K562 (cell line): Measurements from ENCODE around the gene VWA2. TPM values are rescaled to one million over a fixed set of nuclear protein-coding genes. Genes with fewer than 3 reads are reported as not detected.

Experiments
- ATAC-seq: fragments of 200-7000 bp; cut with Tn5 transposase; 3 replicates; pipeline ENCODE4 v1.9.1; 2020; ENCODE audit warnings: moderate library complexity
- BruUV-seq: library from RNA; stranded (reverse); fragments of 400-500 nt; replicated peaks from 2 replicates; lab custom pipeline; 2021; lab: Mats Ljungman, UMichigan
- CTCF ChIA-PET: fragments of 300-600 bp; formaldehyde crosslinking; extraction: SDS; loops from one replicate; lab custom pipeline; 2021; ENCODE audit warnings: low intra/inter-chr PET ratio; lab: Yijun Ruan, JAX
- POLR2A ChIA-PET: fragments of 300-600, 350-650 bp; sonication (Branson Sonifier 250); formaldehyde crosslinking; extraction: SDS; loops from one replicate; lab custom pipeline; 2021; ENCODE audit warnings: antibody characterized with exemption, inconsistent platforms; lab: Yijun Ruan, JAX
- DNase-seq, 4 experiments: peaks; one replicate each; pipeline versions ENCODE4 v3.0.0 to v3.0.0-alpha.2; 2011 to 2018; ENCODE audit warnings: low spot score in 3 of 4, mixed read lengths in 3 of 4; ENCODE audit errors: extremely low read depth in 1 of 4
- FAIRE-seq: peaks from 2 replicates; lab custom pipeline; 2011; peaks lifted over from hg19 to GRCh38; lab: Jason Lieb, UNC
- H2AFZ ChIP-seq: 2 replicates; pipeline ENCODE4 v1.6.0; 2011; ENCODE audit warnings: low read depth, low read length, control low read depth, inconsistent platforms
- H3K27ac ChIP-seq: fragments of 200-600 bp; 3 replicates; pipeline ENCODE4 v1.8.0; 2011; ENCODE audit warnings: low read depth, mild to moderate bottlenecking, control low read depth, inconsistent platforms, low read length, moderate library complexity, mixed read lengths; ENCODE audit errors: extremely low read depth
- H3K27me3 ChIP-seq, 2 experiments: fragments of 300-600 bp in 1 of 2; 2 replicates in 1 of 2; 3 replicates in 1 of 2; pipeline versions ENCODE4 v1.6.0 to v1.8.0; 2011; ENCODE audit warnings: inconsistent platforms in 2 of 2, low read length in 2 of 2, mild to moderate bottlenecking in 1 of 2, mixed read lengths in 1 of 2, moderate library complexity in 1 of 2; ENCODE audit not compliant: control insufficient read depth in 2 of 2, insufficient read depth in 2 of 2
- H3K36me3 ChIP-seq: fragments of 300-600 bp; 3 replicates; pipeline ENCODE4 v1.8.0; 2011; ENCODE audit warnings: mild to moderate bottlenecking, low read length, inconsistent platforms; ENCODE audit not compliant: control insufficient read depth, insufficient read depth
- H3K4me1 ChIP-seq, 2 experiments: fragments of 200-600 bp in 1 of 2; replicated peaks in 1 of 2; 2 replicates in 1 of 2; 3 replicates in 1 of 2; pipeline versions ENCODE4 v1.5.1 to v1.8.0; 2011; ENCODE audit warnings: inconsistent platforms in 2 of 2, low read length in 2 of 2, mild to moderate bottlenecking in 1 of 2, mixed read lengths in 1 of 2, moderate library complexity in 1 of 2; ENCODE audit not compliant: control insufficient read depth in 2 of 2, insufficient read depth in 2 of 2
- H3K4me2 ChIP-seq: 2 replicates; pipeline ENCODE4 v1.6.1; 2011; ENCODE audit warnings: low read length, control low read depth, inconsistent platforms, mixed read lengths; ENCODE audit not compliant: insufficient read depth
- H3K4me3 ChIP-seq: fragments of 200-600 bp; sonication (generic), shearing (Covaris generic); 2 replicates; pipeline ENCODE4 v1.5.1; 2016; ENCODE audit warnings: control low read depth, inconsistent platforms
- H3K79me2 ChIP-seq: fragments of 200-600 bp; 3 replicates; pipeline ENCODE4 v1.8.0; 2011; ENCODE audit warnings: low read length, inconsistent platforms; ENCODE audit not compliant: control insufficient read depth, insufficient read depth
- H3K9ac ChIP-seq, 2 experiments: 2 replicates each; pipeline versions ENCODE4 v1.6.0 to v1.6.1; 2011; ENCODE audit warnings: low read depth in 2 of 2, low read length in 2 of 2, control low read depth in 1 of 2, inconsistent platforms in 1 of 2, mild to moderate bottlenecking in 1 of 2, mixed read lengths in 1 of 2; ENCODE audit not compliant: insufficient read depth in 1 of 2
- H3K9me1 ChIP-seq: one replicate; pipeline ENCODE4 v1.6.0; 2011; ENCODE audit warnings: inconsistent platforms, mild to moderate bottlenecking, low read length, moderate library complexity; ENCODE audit not compliant: control insufficient read depth, insufficient read depth
- H3K9me3 ChIP-seq: replicated peaks from 2 replicates; pipeline ENCODE4 v1.5.1; 2011; ENCODE audit warnings: low read depth, low read length, inconsistent platforms; ENCODE audit not compliant: control insufficient read depth, insufficient read depth
- H4K20me1 ChIP-seq: replicated peaks from 2 replicates; pipeline ENCODE4 v1.6.1; 2011; ENCODE audit warnings: low read length, inconsistent platforms, mixed read lengths; ENCODE audit not compliant: control insufficient read depth, insufficient read depth
- CTCF ChIP-seq, 3 experiments: IDR thresholded peaks in 2 of 3; conservative IDR thresholded peaks in 1 of 3; 2 replicates each; pipeline ENCODE4 v1.5.1; 2011 to 2012; ENCODE audit warnings: low read length in 3 of 3, mild to moderate bottlenecking in 3 of 3, control low read depth in 2 of 3, improper control_type of control experiment in 1 of 3, inconsistent platforms in 1 of 3, low read depth in 1 of 3, mixed read lengths in 1 of 3, moderate library complexity in 1 of 3; ENCODE audit not compliant: insufficient read depth in 2 of 3
- KAT7 ChIP-seq: sonication (generic); formaldehyde crosslinking; IDR thresholded peaks from 2 replicates; pipeline ENCODE4 v1.8.0; 2022; ENCODE audit warnings: missing genetic modification reagents, mild to moderate bottlenecking, borderline replicate concordance
- KDM5B ChIP-seq: fragments of 200-600 bp; sonication (generic); IDR thresholded peaks from 2 replicates; pipeline ENCODE4 v1.6.1; 2012; ENCODE audit warnings: low read depth, mild to moderate bottlenecking, moderate library complexity, low read length, control low read depth, inconsistent platforms; ENCODE audit not compliant: insufficient replicate concordance
- NCOA1 ChIP-seq: fragments of 450-650 bp; IDR thresholded peaks from 2 replicates; pipeline ENCODE4 v1.6.1; 2016; ENCODE audit warnings: low read depth
- NCOR1 ChIP-seq: fragments of 450-650 bp; IDR thresholded peaks from 2 replicates; pipeline ENCODE4 v1.6.1; 2016; ENCODE audit warnings: mild to moderate bottlenecking, moderate library complexity
- NELFE ChIP-seq: IDR thresholded peaks from 2 replicates; pipeline ENCODE4 v1.6.1; 2011; ENCODE audit warnings: mild to moderate bottlenecking; ENCODE audit not compliant: insufficient read depth, insufficient read length
- POU5F1 ChIP-seq: fragments of 150-350 bp; IDR thresholded peaks from 2 replicates; pipeline ENCODE4 v1.6.1; 2014; ENCODE audit warnings: borderline replicate concordance, low read length, low read depth, mild to moderate bottlenecking; ENCODE audit not compliant: partially characterized antibody
- SMARCA4 ChIP-seq: fragments of 450-650 bp; IDR thresholded peaks from 2 replicates; pipeline ENCODE4 v1.6.1; 2016
- ZC3H8 ChIP-seq: fragments of 450-650 bp; IDR thresholded peaks from 2 replicates; pipeline ENCODE4 v1.6.1; 2017
- ZNF408 ChIP-seq: fragments of 250-450 bp; sonication (Bioruptor Pico); IDR thresholded peaks from 2 replicates; pipeline ENCODE4 v1.4.0; 2020; ENCODE audit warnings: low read depth, mild to moderate bottlenecking, moderate library complexity
- ZNF695 ChIP-seq: fragments of 450-650 bp; formaldehyde crosslinking; IDR thresholded peaks from 2 replicates; pipeline ENCODE4 v1.4.0; 2020; ENCODE audit warnings: mild to moderate bottlenecking, moderate library complexity
- ZNF717 ChIP-seq: fragments of 250-450 bp; sonication (Bioruptor Pico); IDR thresholded peaks from 2 replicates; pipeline ENCODE4 v1.5.0; 2021
- WGBS: fragments of 100-300 bp; shearing (Covaris generic); methylation state at CpG from one replicate; pipeline ENCODE4 v1.1.6; 2016; ENCODE audit warnings: low coverage, mixed read lengths; ENCODE audit not compliant: insufficient coverage; ENCODE audit errors: missing lambda C conversion rate; 5-methylcytosine and 5-hydroxymethylcytosine counted together
- in situ Hi-C: fragments of 300-500 bp; cut with MboI; formaldehyde crosslinking; loops from 4 replicates; pipeline ENCODE4 v1.15.0; 2018; ENCODE audit warnings: inconsistent platforms, mixed read lengths
- intact Hi-C: fragments of 100-400 bp; cut with micrococcal nuclease; formaldehyde crosslinking; loops from 2 replicates; pipeline ENCODE4 v1.14.2; 2022
- polyA plus RNA-seq, 8 experiments: library from polyadenylated mRNA; depleted of rRNA in 4 of 8; stranded (reverse) in 5 of 8; unstranded in 3 of 8; fragments of >200 nt; fragmentation: Nextera tagmentation in 2 of 8; fragmentation: Illumina TruSeq in 1 of 8; extraction: Ambion mirVana in 2 of 8; extraction: Trizol in 1 of 8; gene quantifications; 2 replicates each; pipeline versions ENCODE4 v1.2.1 to v1.2.3, GENCODE V29; 2011 to 2014; ENCODE audit warnings: inconsistent platforms in 1 of 8, missing spikeins in 1 of 8
- total RNA-seq, 7 experiments: library from RNA; depleted of rRNA in 6 of 7; stranded (reverse); fragments of >200 nt in 6 of 7; fragmentation: Illumina TruSeq in 2 of 7; extraction: Trizol in 2 of 7; gene quantifications; 2 replicates each; pipeline versions ENCODE4 v1.2.1 to v1.2.3, GENCODE V29; 2011 to 2021; ENCODE audit warnings: low replicate concordance in 1 of 7
- TF ChIP-seq, protein P1 (sequence below), 2 experiments: fragments of 450-650 bp; IDR thresholded peaks; 2 replicates each; pipeline ENCODE4 v1.6.1; 2016; ENCODE audit warnings: mild to moderate bottlenecking in 2 of 2, borderline replicate concordance in 1 of 2, low read depth in 1 of 2, moderate library complexity in 1 of 2

Gene VWA2
- total and polyA plus RNA-seq, 9 of the 15 experiments (the other 6 are each of a cell fraction or from before 2014, with no cell fraction given), result not detected

GRCh38 chr10:114311023-114311422, 72.0 kb downstream of the VWA2 start:
- no peak overlapping the region for H3K9ac ChIP-seq
- BruUV-seq, result no TSS peak
- FAIRE-seq (no peak), ATAC-seq (no peak), DNase-seq (no peak)
- in situ Hi-C loops (no loop called here), intact Hi-C loops (no loop called here)
- H3K79me2 ChIP-seq, result no peaks in the 10 kb centered on the region
- no peaks in the 10 kb centered on the region for H3K9me1 ChIP-seq
- no peak overlapping the region for H3K4me2 ChIP-seq
- H2AFZ ChIP-seq, result no peak overlapping the region
- no peaks in the 10 kb centered on the region for H3K9me3 ChIP-seq
- H3K27ac ChIP-seq, result no peak overlapping the region
- peaks cover 0 to 42% of the 10 kb centered on the region in 2 experiments; a peak in 3 of 5 replicates for H3K27me3 ChIP-seq
- 0% methylated on average over 4 of the region's 6 CpGs for WGBS
- ChIA-PET POLR2A (no interaction called here), CTCF (no interaction called here)
- no peaks in the 10 kb centered on the region for H4K20me1 ChIP-seq
- no peaks in the 10 kb centered on the region for H3K4me1 ChIP-seq
- H3K36me3 ChIP-seq, result no peaks in the 10 kb centered on the region
- H3K4me3 ChIP-seq, result no peak overlapping the region
- TF ChIP-seq CTCF (IDR thresholded peaks at IDR 0.05 in 2 of 3, conservative IDR thresholded peaks at IDR 0.05 in 1 of 3; ENCODE audit: insufficient read depth in 2 of 3, low read depth in 1 of 3, low read length in 3 of 3) (no peak), NCOR1 (no peak), ZNF408 (CRISPR knock-in tag) (no peak), POU5F1 (no peak), ZNF695 (CRISPR knock-in tag) (no peak), ZC3H8 (no peak), NELFE (no peak), KAT7 (no peak), SMARCA4 (no peak), KDM5B (no peak), ZNF717 (CRISPR knock-in tag) (no peak), NCOA1 (no peak)
- TF ChIP-seq, protein P1, sequence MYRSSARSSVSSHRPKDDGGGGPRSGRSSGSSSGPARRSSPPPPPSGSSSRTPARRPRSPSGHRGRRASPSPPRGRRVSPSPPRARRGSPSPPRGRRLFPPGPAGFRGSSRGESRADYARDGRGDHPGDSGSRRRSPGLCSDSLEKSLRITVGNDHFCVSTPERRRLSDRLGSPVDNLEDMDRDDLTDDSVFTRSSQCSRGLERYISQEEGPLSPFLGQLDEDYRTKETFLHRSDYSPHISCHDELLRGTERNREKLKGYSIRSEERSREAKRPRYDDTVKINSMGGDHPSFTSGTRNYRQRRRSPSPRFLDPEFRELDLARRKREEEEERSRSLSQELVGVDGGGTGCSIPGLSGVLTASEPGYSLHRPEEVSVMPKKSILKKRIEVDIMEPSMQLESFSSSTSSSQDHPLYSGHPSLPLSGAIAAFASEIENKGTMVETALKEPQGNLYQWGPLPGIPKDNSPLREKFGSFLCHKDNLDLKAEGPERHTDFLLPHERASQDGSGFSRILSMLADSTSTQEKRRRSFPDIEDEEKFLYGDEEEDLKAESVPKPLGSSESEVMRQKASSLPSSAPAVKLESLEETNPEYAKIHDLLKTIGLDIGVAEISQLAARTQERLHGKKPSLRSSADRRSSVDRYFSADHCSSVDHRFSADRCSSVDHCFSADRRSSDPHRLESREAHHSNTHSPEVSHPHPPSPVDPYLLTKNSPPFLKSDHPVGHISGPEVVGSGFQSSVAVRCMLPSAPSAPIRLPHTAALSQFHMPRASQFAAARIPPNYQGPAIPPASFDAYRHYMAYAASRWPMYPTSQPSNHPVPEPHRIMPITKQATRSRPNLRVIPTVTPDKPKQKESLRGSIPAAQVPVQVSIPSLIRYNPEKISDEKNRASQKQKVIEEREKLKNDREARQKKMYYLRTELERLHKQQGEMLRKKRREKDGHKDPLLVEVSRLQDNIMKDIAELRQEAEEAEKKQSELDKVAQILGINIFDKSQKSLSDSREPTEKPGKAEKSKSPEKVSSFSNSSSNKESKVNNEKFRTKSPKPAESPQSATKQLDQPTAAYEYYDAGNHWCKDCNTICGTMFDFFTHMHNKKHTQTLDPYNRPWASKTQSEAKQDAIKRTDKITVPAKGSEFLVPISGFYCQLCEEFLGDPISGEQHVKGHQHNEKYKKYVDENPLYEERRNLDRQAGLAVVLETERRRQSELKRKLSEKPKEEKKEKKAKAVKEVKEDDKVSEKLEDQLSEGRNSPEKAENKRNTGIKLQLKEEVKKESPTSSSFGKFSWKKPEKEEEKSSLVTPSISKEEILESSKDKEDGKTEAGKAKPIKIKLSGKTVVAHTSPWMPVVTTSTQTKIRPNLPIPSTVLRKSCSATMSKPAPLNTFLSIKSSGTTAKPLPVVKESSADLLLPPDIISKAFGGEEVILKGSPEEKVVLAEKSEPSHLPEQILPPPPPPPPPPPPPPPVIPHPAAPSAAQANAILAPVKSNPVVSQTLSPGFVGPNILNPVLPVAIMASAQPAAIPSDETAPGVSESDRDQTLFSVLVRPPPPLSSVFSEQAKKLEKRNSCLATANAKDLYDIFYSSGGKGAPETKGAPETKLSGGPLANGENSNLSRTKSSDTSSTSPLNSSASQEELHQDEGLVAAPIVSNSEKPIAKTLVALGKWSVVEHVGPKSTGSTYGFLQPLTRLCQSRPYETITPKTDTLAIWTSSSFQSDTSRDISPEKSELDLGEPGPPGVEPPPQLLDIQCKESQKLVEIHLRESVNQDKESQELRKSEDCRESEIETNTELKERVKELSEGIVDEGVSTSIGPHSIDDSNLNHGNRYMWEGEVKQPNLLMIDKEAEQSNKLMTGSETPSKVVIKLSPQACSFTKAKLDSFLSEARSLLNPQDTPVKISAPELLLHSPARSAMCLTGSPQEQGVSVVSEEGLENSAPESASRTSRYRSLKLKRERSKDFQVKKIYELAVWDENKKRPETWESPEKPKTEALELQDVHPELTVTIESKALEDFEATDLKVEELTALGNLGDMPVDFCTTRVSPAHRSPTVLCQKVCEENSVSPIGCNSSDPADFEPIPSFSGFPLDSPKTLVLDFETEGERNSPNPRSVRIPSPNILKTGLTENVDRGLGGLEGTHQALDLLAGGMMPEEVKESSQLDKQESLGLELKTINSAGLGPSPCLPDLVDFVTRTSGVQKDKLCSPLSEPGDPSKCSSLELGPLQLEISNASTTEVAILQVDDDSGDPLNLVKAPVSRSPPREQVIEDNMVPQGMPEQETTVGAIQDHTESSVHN (IDR thresholded peaks at IDR 0.05; ENCODE audit: borderline replicate concordance in 1 of 2, low read depth in 1 of 2), result no peak
